ENCODE data around the gene BMP3. TPM values are rescaled to one million over a fixed set of nuclear protein-coding genes. Genes with fewer than 3 reads are reported as not detected.

The BMP3 gene
- total and polyA plus RNA-seq, 4 donors, result 0.47 TPM; not detected in 3

DNA sequence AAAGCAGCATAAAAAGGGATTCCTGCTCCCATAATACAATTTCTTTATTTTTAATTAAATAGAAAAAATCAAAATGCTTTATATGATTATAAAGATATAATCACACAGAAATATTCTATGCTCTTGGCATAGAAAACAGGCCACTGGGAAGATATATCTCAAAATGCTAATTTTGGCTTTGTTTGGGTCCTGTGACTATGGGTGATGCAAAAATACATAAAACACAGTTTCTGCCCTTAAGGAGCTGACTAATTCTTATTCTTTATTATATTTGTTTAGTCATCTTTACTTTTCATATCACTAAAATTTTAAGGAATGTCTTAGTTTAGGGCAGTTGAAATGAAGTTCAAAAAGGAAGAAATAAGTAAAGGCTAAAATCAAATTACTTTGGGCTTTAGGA is 7.0 kb upstream of the BMP3 start:
- Histone ChIP-seq H3K4me1 (ENCODE audit: control insufficient read depth in 4 of 4, insufficient read depth in 4 of 4, low read length in 3 of 4) (no peaks in the 10 kb centered on the region), H3K9me3 (ENCODE audit: control insufficient read depth in 4 of 4, low read length in 3 of 4) (no peaks in the 10 kb centered on the region), H3K27ac (ENCODE audit: low read depth in 1 of 2, low read length in 2 of 2) (no peak overlapping the region), H3K9ac (ENCODE audit: low read depth in 1 of 2, low read length in 2 of 2) (no peak overlapping the region), H3K4me3 (ENCODE audit: low read depth in 1 of 3, low read length in 3 of 3) (no peak overlapping the region), H3K27me3 (ENCODE audit: control insufficient read depth in 4 of 4, insufficient read depth in 4 of 4, low read length in 3 of 4) (peaks cover 0 to 21% (median 9%) of the 10 kb centered on the region in 4 donors), H3K36me3 (ENCODE audit: control insufficient read depth in 4 of 4, insufficient read depth in 3 of 4, low read depth in 1 of 4, low read length in 3 of 4) (no peaks in the 10 kb centered on the region)
- TF ChIP-seq YY1 (IDR thresholded peaks at IDR 0.05) (no peak), HNF4A (conservative IDR thresholded peaks at IDR 0.05) (no peak), FOXA1 (IDR thresholded peaks at IDR 0.05) (no peak), HNF4G (IDR thresholded peaks at IDR 0.05) (no peak), FOXA2 (IDR thresholded peaks at IDR 0.05) (no peak), RXRA (IDR thresholded peaks at IDR 0.05) (no peak), SP1 (IDR thresholded peaks at IDR 0.05) (no peak), TAF1 (conservative IDR thresholded peaks at IDR 0.05) (no peak), GABPA (IDR thresholded peaks at IDR 0.05 in 1 of 2, conservative IDR thresholded peaks at IDR 0.05 in 1 of 2) (no peak), RAD21 (IDR thresholded peaks at IDR 0.05) (no peak), JUND (IDR thresholded peaks at IDR 0.05) (no peak), NR2F2 (IDR thresholded peaks at IDR 0.05) (no peak)
- TF ChIP-seq, protein P1, sequence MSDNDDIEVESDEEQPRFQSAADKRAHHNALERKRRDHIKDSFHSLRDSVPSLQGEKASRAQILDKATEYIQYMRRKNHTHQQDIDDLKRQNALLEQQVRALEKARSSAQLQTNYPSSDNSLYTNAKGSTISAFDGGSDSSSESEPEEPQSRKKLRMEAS (IDR thresholded peaks at IDR 0.05), result no peak
- TF ChIP-seq, protein P2, sequence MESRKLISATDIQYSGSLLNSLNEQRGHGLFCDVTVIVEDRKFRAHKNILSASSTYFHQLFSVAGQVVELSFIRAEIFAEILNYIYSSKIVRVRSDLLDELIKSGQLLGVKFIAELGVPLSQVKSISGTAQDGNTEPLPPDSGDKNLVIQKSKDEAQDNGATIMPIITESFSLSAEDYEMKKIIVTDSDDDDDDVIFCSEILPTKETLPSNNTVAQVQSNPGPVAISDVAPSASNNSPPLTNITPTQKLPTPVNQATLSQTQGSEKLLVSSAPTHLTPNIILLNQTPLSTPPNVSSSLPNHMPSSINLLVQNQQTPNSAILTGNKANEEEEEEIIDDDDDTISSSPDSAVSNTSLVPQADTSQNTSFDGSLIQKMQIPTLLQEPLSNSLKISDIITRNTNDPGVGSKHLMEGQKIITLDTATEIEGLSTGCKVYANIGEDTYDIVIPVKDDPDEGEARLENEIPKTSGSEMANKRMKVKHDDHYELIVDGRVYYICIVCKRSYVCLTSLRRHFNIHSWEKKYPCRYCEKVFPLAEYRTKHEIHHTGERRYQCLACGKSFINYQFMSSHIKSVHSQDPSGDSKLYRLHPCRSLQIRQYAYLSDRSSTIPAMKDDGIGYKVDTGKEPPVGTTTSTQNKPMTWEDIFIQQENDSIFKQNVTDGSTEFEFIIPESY (IDR thresholded peaks at IDR 0.05), result no peak
- TF ChIP-seq, protein P3, sequence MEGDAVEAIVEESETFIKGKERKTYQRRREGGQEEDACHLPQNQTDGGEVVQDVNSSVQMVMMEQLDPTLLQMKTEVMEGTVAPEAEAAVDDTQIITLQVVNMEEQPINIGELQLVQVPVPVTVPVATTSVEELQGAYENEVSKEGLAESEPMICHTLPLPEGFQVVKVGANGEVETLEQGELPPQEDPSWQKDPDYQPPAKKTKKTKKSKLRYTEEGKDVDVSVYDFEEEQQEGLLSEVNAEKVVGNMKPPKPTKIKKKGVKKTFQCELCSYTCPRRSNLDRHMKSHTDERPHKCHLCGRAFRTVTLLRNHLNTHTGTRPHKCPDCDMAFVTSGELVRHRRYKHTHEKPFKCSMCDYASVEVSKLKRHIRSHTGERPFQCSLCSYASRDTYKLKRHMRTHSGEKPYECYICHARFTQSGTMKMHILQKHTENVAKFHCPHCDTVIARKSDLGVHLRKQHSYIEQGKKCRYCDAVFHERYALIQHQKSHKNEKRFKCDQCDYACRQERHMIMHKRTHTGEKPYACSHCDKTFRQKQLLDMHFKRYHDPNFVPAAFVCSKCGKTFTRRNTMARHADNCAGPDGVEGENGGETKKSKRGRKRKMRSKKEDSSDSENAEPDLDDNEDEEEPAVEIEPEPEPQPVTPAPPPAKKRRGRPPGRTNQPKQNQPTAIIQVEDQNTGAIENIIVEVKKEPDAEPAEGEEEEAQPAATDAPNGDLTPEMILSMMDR (IDR thresholded peaks at IDR 0.05; ENCODE audit: low read depth, low read length, missing input control), result no peak
- TF ChIP-seq, protein P4, sequence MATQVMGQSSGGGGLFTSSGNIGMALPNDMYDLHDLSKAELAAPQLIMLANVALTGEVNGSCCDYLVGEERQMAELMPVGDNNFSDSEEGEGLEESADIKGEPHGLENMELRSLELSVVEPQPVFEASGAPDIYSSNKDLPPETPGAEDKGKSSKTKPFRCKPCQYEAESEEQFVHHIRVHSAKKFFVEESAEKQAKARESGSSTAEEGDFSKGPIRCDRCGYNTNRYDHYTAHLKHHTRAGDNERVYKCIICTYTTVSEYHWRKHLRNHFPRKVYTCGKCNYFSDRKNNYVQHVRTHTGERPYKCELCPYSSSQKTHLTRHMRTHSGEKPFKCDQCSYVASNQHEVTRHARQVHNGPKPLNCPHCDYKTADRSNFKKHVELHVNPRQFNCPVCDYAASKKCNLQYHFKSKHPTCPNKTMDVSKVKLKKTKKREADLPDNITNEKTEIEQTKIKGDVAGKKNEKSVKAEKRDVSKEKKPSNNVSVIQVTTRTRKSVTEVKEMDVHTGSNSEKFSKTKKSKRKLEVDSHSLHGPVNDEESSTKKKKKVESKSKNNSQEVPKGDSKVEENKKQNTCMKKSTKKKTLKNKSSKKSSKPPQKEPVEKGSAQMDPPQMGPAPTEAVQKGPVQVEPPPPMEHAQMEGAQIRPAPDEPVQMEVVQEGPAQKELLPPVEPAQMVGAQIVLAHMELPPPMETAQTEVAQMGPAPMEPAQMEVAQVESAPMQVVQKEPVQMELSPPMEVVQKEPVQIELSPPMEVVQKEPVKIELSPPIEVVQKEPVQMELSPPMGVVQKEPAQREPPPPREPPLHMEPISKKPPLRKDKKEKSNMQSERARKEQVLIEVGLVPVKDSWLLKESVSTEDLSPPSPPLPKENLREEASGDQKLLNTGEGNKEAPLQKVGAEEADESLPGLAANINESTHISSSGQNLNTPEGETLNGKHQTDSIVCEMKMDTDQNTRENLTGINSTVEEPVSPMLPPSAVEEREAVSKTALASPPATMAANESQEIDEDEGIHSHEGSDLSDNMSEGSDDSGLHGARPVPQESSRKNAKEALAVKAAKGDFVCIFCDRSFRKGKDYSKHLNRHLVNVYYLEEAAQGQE (IDR thresholded peaks at IDR 0.05), result no peak
- no peak for DNase-seq (ENCODE audit: low spot score)
